Measurements from ENCODE around the gene TFDP1.

Gene TFDP1

DNA sequence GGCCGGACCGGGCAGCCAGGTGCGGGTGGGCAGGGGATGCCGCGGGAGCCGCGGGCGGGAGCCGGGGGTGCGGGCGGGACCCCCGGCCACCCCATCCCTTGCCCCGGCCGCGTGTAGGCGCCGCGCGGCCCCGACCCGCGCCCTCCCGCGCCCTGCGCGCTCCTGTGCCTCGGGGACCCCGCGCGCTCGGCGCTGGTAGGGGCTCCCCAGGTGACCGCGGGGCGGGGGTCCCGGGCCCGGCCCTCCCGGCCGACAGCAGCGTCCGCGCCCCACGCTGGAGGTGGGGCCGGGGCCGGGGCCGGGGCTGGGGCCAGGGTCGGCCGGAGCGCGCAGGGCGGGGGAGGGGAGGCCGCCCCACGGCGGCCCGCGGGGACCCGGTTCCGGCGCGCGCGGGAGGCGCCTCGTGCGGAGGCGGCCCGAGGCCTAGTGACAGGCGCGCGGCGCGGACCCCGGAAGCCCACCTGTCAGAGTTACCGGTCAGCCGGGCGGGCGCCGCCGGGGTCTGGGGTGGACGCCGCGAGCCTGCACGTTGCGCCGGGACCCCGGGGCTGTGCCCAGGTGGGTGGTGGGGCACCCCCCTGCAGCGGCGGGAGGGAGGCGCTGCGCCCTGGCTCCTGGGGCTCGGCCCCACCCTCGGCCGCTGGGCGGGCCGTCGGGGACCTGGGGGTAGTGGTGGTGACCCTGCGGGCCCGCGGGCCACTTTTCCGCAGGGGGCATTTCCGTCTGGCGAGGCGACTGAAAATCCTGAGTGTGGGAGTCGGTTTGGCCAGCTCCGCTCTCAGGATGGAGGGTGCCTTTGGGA, 518 bp downstream of the TFDP1 start:
- TF ChIP-seq, protein P1, sequence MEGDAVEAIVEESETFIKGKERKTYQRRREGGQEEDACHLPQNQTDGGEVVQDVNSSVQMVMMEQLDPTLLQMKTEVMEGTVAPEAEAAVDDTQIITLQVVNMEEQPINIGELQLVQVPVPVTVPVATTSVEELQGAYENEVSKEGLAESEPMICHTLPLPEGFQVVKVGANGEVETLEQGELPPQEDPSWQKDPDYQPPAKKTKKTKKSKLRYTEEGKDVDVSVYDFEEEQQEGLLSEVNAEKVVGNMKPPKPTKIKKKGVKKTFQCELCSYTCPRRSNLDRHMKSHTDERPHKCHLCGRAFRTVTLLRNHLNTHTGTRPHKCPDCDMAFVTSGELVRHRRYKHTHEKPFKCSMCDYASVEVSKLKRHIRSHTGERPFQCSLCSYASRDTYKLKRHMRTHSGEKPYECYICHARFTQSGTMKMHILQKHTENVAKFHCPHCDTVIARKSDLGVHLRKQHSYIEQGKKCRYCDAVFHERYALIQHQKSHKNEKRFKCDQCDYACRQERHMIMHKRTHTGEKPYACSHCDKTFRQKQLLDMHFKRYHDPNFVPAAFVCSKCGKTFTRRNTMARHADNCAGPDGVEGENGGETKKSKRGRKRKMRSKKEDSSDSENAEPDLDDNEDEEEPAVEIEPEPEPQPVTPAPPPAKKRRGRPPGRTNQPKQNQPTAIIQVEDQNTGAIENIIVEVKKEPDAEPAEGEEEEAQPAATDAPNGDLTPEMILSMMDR (conservative IDR thresholded peaks at IDR 0.05; ENCODE audit: low read depth, low read length): no peak
- peak overlapping the region; percentile 48 for H3K4me3 ChIP-seq (ENCODE audit: low read length)
- DNase-seq (ENCODE audit: low read depth): no peak

DNA sequence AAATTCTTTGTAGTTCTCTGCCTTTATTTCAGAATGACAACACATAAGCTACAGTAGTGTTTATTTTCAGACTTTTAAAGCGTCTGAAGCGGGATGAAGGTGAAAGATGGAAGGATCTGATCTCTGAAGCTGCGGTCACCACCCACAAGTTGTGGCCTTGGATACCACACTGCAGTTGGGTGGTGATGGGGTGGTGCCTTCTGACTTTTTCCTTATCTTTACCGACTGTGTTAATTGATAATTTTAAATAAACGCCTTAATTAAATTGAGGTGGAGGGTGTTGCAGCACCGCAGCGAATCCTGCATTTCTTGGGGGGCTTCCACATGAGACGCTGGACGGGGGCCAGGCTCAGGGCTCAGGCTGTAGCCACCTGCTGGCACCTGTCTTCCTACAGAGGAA, 1.3 kb downstream of the TFDP1 start:
- peak overlapping the region; percentile 48 for H3K4me3 ChIP-seq (ENCODE audit: low read length)
- TF ChIP-seq, protein P1 (conservative IDR thresholded peaks at IDR 0.05; ENCODE audit: low read depth, low read length): no peak
- no peak for DNase-seq (ENCODE audit: low read depth)

DNA sequence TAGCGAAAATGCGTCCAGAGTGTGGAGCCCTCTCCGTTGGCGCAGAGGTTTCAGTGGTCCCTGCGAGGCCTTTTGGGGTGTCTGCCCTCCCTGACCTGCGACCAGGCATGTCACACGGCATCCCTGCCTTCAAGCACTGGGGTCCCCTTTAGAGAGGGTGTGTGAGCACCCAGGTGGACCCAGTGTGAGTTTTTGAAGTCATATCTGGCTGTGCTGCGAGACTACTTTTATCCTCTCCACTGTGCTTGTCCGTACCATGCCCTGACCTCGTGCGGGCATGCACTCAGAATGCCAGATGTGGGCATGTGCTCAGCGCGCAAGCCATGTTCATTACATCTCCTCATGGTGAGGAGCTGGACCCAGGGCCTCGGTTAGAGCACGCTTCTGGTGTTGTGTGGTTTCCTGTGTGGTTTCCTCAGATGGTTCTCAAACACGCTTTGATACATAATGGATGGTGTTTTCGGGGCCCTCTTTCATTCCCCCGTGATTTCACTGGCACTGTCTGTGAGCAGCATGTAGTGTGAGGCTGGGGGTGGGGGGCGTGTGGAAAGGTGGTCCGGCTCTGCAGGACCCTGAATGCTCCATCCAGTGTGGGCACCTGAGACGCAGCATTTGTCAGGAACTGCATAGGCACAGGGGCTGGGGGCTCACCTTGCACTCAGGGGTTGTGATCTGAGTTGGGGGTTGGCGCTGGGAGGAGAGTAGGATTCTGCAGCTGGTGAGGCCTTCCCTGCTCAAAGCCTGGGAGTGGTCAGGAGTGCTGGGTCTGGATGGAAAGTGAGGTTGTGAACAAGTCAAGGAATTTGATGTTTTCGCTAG, 2.3 kb downstream of the TFDP1 start:
- no peak overlapping the region for H3K4me3 ChIP-seq (ENCODE audit: low read length)

DNA sequence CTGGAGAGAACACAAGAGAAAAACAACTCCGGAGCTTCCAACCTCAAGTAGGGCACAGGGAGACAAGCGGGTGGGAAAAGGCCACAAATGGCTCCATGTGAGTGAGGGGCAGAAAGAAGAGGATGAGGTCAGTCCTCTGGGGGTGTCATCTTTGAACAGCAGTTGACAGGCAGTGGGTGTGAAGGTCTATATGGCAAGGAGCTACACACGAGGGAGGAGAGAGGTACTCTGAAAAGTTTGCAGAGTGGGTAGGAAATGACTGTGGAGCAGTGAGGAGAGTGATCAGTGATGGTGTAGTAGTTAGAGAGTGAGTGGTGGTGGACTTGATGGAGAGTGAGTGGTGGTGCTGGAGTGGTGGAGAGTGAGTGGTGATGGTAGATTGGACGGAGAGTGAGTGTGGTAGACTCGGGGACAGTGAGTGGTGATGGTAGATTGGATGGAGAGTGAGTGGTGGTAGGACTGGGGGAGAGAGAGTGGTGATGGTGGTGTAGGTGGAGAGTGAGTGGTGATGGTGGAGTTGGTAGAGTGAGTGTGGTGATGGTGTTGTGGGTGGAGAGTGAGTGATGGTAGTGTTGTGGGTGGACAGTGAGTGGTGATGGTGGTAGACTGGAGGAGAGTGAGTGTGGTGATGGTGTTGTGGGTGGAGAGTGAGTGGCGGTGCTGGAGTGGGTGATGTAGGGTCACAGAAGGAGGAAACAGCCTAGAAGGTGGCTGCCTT, 4.0 kb downstream of the TFDP1 start:
- DNase-seq (ENCODE audit: low read depth): no peak
- no peak overlapping the region for H3K4me3 ChIP-seq (ENCODE audit: low read length)
- TF ChIP-seq, protein P1 (conservative IDR thresholded peaks at IDR 0.05; ENCODE audit: low read depth, low read length): no peak

More for the DNA sequence above, 2.3 kb downstream of the TFDP1 start:
- no peak for DNase-seq (ENCODE audit: low read depth)
- TF ChIP-seq, protein P1 (conservative IDR thresholded peaks at IDR 0.05; ENCODE audit: low read depth, low read length): no peak

DNA sequence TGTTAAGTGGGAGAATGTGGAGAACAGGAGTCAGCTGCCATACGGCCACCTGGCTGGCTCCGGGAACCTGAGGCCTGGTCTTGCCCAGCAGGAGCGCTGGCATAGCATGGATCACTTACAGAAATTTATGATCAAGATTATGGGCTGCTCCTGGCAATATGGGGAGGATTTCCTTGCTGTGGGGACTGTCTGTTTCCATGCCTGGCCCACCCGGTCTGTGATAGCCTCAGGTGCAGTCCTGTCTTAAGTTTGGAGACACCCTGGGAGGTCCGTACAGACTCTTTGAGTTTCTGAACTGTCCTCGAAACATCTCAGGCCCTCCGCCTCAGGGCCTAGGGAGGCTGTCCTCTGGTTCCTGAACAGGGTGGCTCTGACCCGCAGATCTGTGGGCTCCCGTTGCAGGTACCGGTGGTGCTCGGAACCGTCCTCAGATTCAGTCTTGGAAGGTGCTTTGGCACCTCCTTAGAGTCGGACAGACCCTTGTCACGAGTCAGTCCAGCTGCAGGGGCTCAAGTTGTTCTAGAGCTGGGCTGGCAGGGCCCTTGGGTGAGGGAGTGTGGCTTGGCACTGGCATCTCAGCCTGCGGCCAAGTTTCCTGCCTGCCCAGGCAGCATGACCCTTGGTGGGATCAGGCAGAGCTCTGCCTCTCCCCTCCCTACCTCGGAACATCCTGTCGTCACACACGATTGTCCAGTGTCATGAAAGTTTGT, 4.9 kb downstream of the TFDP1 start:
- TF ChIP-seq, protein P1 (conservative IDR thresholded peaks at IDR 0.05; ENCODE audit: low read depth, low read length): no peak
- DNase-seq (ENCODE audit: low read depth): no peak
- H3K4me3 ChIP-seq (ENCODE audit: low read length): no peak overlapping the region

DNA sequence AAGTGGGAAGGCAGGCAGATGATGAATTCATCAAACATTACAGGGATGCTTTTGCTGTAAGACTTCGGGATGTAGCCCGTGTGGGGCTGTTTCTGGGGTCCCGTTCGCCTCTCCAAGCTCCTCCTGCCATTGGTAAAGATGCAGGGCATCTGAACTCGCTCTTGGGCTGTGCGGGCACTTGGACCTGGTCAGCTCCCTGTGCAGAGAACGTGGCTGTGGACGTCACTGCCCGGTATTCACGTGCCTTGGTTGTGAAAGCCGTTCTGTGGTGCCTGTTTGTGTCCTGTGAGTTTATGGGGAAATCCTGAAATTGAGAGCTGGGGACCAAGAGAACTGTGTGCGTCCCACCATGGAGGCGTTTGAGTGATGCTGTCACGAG, 5.4 kb downstream of the TFDP1 start:
- no peak overlapping the region for H3K4me3 ChIP-seq (ENCODE audit: low read length)
- DNase-seq (ENCODE audit: low read depth): no peak
- TF ChIP-seq, protein P1 (conservative IDR thresholded peaks at IDR 0.05; ENCODE audit: low read depth, low read length): no peak

Data from retinal pigment epithelial cell (primary cell).